IPS DF 4.7 (cell line): ENCODE measurements around the gene UBE2O.

Experiments
- DNase-seq: peaks from one replicate; pipeline ENCODE4 v3.0.0-alpha.2; 2013; ENCODE audit warnings: low spot score; ENCODE audit errors: extremely low read depth

UBE2O gene

GRCh38 chr17:76417499-76418143 lies 35.3 kb downstream of the UBE2O start:
- DNase-seq: no peak

- DNase-seq: no peak
Observed at GRCh38 chr17:76416899-76417298, 36.1 kb downstream of the UBE2O start.

- no peak for DNase-seq
Observed at GRCh38 chr17:76416457-76416856, 36.5 kb downstream of the UBE2O start.

- no peak for DNase-seq
Observed at GRCh38 chr17:76415786-76416185, 37.2 kb downstream of the UBE2O start.

- no peak for DNase-seq
Observed at GRCh38 chr17:76414334-76415295, 38.3 kb downstream of the UBE2O start.

GRCh38 chr17:76411247-76411646 lies 41.7 kb downstream of the UBE2O start:
- no peak for DNase-seq

GRCh38 chr17:76410328-76410965 lies 42.5 kb downstream of the UBE2O start:
- DNase-seq: no peak

- no peak for DNase-seq
Observed at GRCh38 chr17:76408037-76408849, 44.7 kb downstream of the UBE2O start.

GRCh38 chr17:76407509-76407908 lies 45.4 kb downstream of the UBE2O start:
- no peak for DNase-seq

- no peak for DNase-seq
Observed at GRCh38 chr17:76405967-76406647, 46.8 kb downstream of the UBE2O start.

- no peak for DNase-seq
Observed at GRCh38 chr17:76405607-76405966, 47.4 kb downstream of the UBE2O start.

GRCh38 chr17:76404976-76405563 lies 47.9 kb downstream of the UBE2O start:
- DNase-seq: no peak

GRCh38 chr17:76404256-76404655 lies 48.7 kb downstream of the UBE2O start:
- DNase-seq: no peak

GRCh38 chr17:76402711-76403110 lies 50.2 kb downstream of the UBE2O start:
- no peak for DNase-seq

GRCh38 chr17:76399175-76400172 lies 53.5 kb downstream of the UBE2O start:
- DNase-seq: no peak

GRCh38 chr17:76398523-76399174 lies 54.3 kb downstream of the UBE2O start:
- no peak for DNase-seq

- DNase-seq: no peak
Observed at GRCh38 chr17:76397687-76398522, 55.0 kb downstream of the UBE2O start.

GRCh38 chr17:76397184-76397583 lies 55.8 kb downstream of the UBE2O start:
- DNase-seq: no peak
